PC-3 (cell line): ENCODE data around the gene FRMD5.
"Not testable (repeated sequence)": the region's sequence is repeated elsewhere in the genome, so short reads cannot be mapped to it uniquely, and the experiment has no call there.

Experiments
- EZH2 ChIP-seq: fragments of 300-600 bp; sonication (generic); IDR thresholded peaks from one replicate; pipeline ENCODE4 v1.6.1; 2017; ENCODE audit warnings: antibody characterized with exemption, mild to moderate bottlenecking, low read length; ENCODE audit not compliant: unreplicated experiment
- EZH2phosphoT487 ChIP-seq: fragments of 300-600 bp; sonication (generic); IDR thresholded peaks from 2 replicates; pipeline ENCODE4 v1.6.1; 2018; ENCODE audit warnings: mild to moderate bottlenecking, antibody characterized with exemption, low read length, borderline replicate concordance
- TF ChIP-seq, protein P1 (sequence below): fragments of 300-600 bp; sonication (generic); conservative IDR thresholded peaks from 2 replicates; pipeline ENCODE4 v1.5.1; 2017; ENCODE audit warnings: antibody characterized with exemption, low read depth, mild to moderate bottlenecking, low read length

DNA sequence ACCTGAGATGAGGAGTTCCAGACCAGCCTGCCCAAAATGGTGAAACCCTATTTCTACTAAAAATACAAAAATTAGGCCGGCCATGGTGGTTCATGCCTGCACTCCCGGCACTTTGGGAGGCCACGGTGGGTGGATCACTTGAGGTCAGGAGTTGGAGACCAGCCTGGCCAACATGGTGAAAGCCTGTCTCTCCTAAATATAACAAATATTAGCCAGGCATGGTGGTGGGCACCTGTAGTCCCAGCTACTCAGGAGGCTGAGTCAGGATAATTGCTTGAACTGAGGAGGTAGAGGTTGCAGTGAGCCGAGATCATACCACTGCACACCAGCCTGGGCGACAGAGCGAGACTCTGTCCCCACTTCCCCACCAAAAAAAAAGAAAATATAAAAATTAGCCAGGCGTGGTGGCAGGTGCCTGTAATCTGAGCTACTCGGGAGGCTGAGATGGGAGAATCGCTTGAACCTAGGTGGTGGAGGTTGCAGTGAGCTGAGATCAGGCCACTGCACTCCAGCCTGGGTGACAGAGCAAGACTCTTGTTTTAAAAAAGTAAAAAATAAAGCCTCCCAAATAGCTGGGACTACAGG is 364.3 kb downstream of the FRMD5 start:
- TF ChIP-seq, protein P1, sequence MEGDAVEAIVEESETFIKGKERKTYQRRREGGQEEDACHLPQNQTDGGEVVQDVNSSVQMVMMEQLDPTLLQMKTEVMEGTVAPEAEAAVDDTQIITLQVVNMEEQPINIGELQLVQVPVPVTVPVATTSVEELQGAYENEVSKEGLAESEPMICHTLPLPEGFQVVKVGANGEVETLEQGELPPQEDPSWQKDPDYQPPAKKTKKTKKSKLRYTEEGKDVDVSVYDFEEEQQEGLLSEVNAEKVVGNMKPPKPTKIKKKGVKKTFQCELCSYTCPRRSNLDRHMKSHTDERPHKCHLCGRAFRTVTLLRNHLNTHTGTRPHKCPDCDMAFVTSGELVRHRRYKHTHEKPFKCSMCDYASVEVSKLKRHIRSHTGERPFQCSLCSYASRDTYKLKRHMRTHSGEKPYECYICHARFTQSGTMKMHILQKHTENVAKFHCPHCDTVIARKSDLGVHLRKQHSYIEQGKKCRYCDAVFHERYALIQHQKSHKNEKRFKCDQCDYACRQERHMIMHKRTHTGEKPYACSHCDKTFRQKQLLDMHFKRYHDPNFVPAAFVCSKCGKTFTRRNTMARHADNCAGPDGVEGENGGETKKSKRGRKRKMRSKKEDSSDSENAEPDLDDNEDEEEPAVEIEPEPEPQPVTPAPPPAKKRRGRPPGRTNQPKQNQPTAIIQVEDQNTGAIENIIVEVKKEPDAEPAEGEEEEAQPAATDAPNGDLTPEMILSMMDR, result not testable (repeated sequence)
- not testable (repeated sequence) for TF ChIP-seq EZH2, EZH2phosphoT487
